DOHH2 (cell line): Measurements from ENCODE around the gene C2CD5.

Experiments used
- H3F3A ChIP-seq: fragments of 200-600 bp; sonication (generic), shearing (Covaris generic); 2 replicates; pipeline ENCODE4 v1.6.0; 2016; ENCODE audit warnings: antibody characterized with exemption, mild to moderate bottlenecking; ENCODE audit not compliant: control insufficient read depth, insufficient read depth
- H3K27ac ChIP-seq: fragments of 200-600 bp; sonication (generic); 2 replicates; pipeline ENCODE4 v1.5.1; 2014; ENCODE audit warnings: low read depth, mild to moderate bottlenecking, low read length, moderate library complexity
- H3K27me3 ChIP-seq: fragments of 200-600 bp; sonication (generic); 2 replicates; pipeline ENCODE4 v1.6.1; 2014; ENCODE audit warnings: mild to moderate bottlenecking, low read length, mixed read lengths; ENCODE audit not compliant: control insufficient read depth
- H3K36me3 ChIP-seq: fragments of 200-600 bp; sonication (generic); 2 replicates; pipeline ENCODE4 v1.6.1; 2014; ENCODE audit warnings: mild to moderate bottlenecking, low read length, moderate library complexity, mixed read lengths; ENCODE audit not compliant: control insufficient read depth
- H3K4me1 ChIP-seq: fragments of 200-600 bp; sonication (generic); 2 replicates; pipeline ENCODE4 v1.6.1; 2014; ENCODE audit warnings: mild to moderate bottlenecking, low read length, mixed read lengths; ENCODE audit not compliant: control insufficient read depth
- H3K4me2 ChIP-seq: fragments of 200-600 bp; sonication (generic); 2 replicates; pipeline ENCODE4 v1.6.0; 2014; ENCODE audit warnings: mild to moderate bottlenecking, low read length, moderate library complexity
- H3K4me3 ChIP-seq: fragments of 200-600 bp; sonication (generic); 2 replicates; pipeline ENCODE4 v1.5.1; 2014; ENCODE audit warnings: mild to moderate bottlenecking, low read length, mixed read lengths
- H3K79me2 ChIP-seq: fragments of 200-600 bp; sonication (generic); 2 replicates; pipeline ENCODE4 v1.6.1; 2014; ENCODE audit warnings: mild to moderate bottlenecking, low read length, mixed read lengths; ENCODE audit not compliant: control insufficient read depth
- H3K9me2 ChIP-seq: fragments of 200-600 bp; sonication (generic); replicated peaks from 2 replicates; pipeline ENCODE4 v1.6.1; 2014; ENCODE audit warnings: mild to moderate bottlenecking, low read length, mixed read lengths; ENCODE audit not compliant: control insufficient read depth
- H3K9me3 ChIP-seq: fragments of 200-600 bp; sonication (generic); 2 replicates; pipeline ENCODE4 v1.6.1; 2014; ENCODE audit warnings: antibody characterized with exemption, low read length, mixed read lengths; ENCODE audit not compliant: control insufficient read depth, insufficient read depth
- H4K20me1 ChIP-seq: fragments of 200-600 bp; sonication (generic); 2 replicates; pipeline ENCODE4 v1.6.0; 2014; ENCODE audit warnings: low read depth, mild to moderate bottlenecking, antibody characterized with exemption, low read length, moderate library complexity; ENCODE audit not compliant: control insufficient read depth, insufficient read depth
- EZH2phosphoT487 ChIP-seq: fragments of 200-600 bp; sonication (generic); IDR thresholded peaks from 2 replicates; pipeline ENCODE4 v1.6.1; 2017; ENCODE audit warnings: borderline replicate concordance, mild to moderate bottlenecking, antibody characterized with exemption, low read length, moderate library complexity, mixed read lengths
- TF ChIP-seq, protein P1 (sequence below): fragments of 200-600 bp; sonication (generic); IDR thresholded peaks from one replicate; pipeline ENCODE4 v1.5.1; 2014; ENCODE audit warnings: antibody characterized with exemption, mild to moderate bottlenecking, low read depth, low read length; ENCODE audit not compliant: poor library complexity, severe bottlenecking

Gene C2CD5

DNA sequence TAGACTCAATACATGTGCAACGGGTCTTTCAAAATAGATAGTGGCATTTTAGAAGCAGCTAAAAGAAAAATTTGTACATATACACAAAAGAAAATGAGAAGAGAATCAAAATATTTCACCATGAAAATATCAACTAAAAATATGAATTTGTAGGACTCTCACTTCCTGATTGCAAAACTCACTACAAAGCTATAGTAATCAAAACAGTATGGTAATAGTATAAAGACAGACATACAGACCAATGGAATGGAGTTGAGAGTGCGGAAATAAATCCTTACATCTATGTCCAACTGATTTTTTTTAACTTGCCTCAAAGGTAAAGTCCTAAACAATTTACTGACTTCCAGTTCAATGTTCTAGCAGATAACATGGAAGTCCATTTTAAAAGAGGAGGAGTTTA, 13.1 kb downstream of the C2CD5 start:
- H3K4me2 ChIP-seq: no peak overlapping the region
- H3K9me2 ChIP-seq: no peaks in the 10 kb centered on the region
- no peaks in the 10 kb centered on the region for H4K20me1 ChIP-seq
- peaks cover 48% of the 10 kb centered on the region for H3K36me3 ChIP-seq
- H3K27me3 ChIP-seq: no peaks in the 10 kb centered on the region
- H3K4me3 ChIP-seq: no peak overlapping the region
- TF ChIP-seq, protein P1, sequence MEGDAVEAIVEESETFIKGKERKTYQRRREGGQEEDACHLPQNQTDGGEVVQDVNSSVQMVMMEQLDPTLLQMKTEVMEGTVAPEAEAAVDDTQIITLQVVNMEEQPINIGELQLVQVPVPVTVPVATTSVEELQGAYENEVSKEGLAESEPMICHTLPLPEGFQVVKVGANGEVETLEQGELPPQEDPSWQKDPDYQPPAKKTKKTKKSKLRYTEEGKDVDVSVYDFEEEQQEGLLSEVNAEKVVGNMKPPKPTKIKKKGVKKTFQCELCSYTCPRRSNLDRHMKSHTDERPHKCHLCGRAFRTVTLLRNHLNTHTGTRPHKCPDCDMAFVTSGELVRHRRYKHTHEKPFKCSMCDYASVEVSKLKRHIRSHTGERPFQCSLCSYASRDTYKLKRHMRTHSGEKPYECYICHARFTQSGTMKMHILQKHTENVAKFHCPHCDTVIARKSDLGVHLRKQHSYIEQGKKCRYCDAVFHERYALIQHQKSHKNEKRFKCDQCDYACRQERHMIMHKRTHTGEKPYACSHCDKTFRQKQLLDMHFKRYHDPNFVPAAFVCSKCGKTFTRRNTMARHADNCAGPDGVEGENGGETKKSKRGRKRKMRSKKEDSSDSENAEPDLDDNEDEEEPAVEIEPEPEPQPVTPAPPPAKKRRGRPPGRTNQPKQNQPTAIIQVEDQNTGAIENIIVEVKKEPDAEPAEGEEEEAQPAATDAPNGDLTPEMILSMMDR: no peak
- TF ChIP-seq EZH2phosphoT487: no peak
- H3K9me3 ChIP-seq: peaks cover 9% of the 10 kb centered on the region; the same call in 1 of the 2 replicates
- no peaks in the 10 kb centered on the region for H3K4me1 ChIP-seq
- H3K79me2 ChIP-seq: no peaks in the 10 kb centered on the region
- H3K27ac ChIP-seq: no peak overlapping the region
- H3F3A ChIP-seq: no peaks in the 10 kb centered on the region

DNA sequence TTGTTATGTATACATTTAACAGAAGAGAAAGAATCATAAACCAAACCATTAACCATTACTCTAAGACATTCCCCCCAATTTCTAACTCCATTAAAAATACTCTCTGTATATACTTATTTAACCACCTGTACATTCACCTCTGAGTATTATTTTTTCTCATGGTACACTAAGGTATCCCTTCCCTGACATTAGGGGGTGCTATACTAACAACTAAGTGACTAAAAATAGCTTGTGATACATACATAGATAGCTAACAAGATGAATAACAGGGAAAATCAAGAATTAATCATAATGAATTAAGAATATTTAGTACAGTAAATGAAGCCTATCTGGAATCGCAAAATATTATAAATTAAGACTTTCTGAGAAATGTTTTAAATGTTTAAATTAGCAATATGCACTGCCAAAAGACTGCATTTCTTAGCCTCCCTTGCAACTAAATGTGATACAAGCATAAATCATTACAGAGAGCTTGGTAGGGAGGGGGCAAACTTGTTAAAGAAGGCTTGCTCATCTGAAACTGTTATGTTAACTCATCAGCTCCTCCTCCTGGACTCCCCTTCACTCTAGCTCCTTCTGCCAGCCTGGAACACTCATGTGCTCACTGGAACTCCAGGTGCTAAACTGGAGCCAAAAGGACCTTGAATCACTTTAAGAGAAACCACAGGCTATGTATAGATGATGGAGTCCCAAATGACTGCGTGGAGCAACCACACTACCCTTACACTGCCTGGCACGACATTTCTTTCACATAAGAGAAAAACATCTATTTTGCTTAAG, 14.9 kb downstream of the C2CD5 start:
- H4K20me1 ChIP-seq: no peaks in the 10 kb centered on the region
- H3K9me2 ChIP-seq: no peaks in the 10 kb centered on the region
- H3K4me1 ChIP-seq: no peaks in the 10 kb centered on the region
- H3K27me3 ChIP-seq: no peaks in the 10 kb centered on the region
- H3K9me3 ChIP-seq: peaks cover 9% of the 10 kb centered on the region; the same call in 1 of the 2 replicates
- no peaks in the 10 kb centered on the region for H3F3A ChIP-seq
- H3K4me3 ChIP-seq: no peak overlapping the region
- H3K79me2 ChIP-seq: no peaks in the 10 kb centered on the region
- H3K36me3 ChIP-seq: peaks cover 44% of the 10 kb centered on the region
- H3K4me2 ChIP-seq: no peak overlapping the region
- no peak for TF ChIP-seq EZH2phosphoT487
- TF ChIP-seq, protein P1: peak; percentile 53
- no peak overlapping the region for H3K27ac ChIP-seq

GRCh38 chr12:22527999-22528398, 16.3 kb downstream of the C2CD5 start:
- peaks cover 45% of the 10 kb centered on the region for H3K36me3 ChIP-seq
- no peaks in the 10 kb centered on the region for H3K4me1 ChIP-seq
- peaks cover 9% of the 10 kb centered on the region; the same call in 1 of the 2 replicates for H3K9me3 ChIP-seq
- no peaks in the 10 kb centered on the region for H3K9me2 ChIP-seq
- no peaks in the 10 kb centered on the region for H3K79me2 ChIP-seq
- H3K27ac ChIP-seq: no peak overlapping the region
- H3K27me3 ChIP-seq: no peaks in the 10 kb centered on the region
- H3F3A ChIP-seq: no peaks in the 10 kb centered on the region
- no peak overlapping the region for H3K4me2 ChIP-seq
- TF ChIP-seq EZH2phosphoT487: no peak
- TF ChIP-seq, protein P1: no peak
- H4K20me1 ChIP-seq: no peaks in the 10 kb centered on the region
- no peak overlapping the region for H3K4me3 ChIP-seq
